ENCODE measurements around the gene FTCDNL1. TPM values are rescaled to one million over a fixed set of nuclear protein-coding genes. Genes with fewer than 3 reads are reported as not detected.

The FTCDNL1 gene
- polyA plus RNA-seq, 1 donor (not counting 4 experiments of a cell fraction or from before 2014, with no cell fraction given) = 0.96 TPM

DNA sequence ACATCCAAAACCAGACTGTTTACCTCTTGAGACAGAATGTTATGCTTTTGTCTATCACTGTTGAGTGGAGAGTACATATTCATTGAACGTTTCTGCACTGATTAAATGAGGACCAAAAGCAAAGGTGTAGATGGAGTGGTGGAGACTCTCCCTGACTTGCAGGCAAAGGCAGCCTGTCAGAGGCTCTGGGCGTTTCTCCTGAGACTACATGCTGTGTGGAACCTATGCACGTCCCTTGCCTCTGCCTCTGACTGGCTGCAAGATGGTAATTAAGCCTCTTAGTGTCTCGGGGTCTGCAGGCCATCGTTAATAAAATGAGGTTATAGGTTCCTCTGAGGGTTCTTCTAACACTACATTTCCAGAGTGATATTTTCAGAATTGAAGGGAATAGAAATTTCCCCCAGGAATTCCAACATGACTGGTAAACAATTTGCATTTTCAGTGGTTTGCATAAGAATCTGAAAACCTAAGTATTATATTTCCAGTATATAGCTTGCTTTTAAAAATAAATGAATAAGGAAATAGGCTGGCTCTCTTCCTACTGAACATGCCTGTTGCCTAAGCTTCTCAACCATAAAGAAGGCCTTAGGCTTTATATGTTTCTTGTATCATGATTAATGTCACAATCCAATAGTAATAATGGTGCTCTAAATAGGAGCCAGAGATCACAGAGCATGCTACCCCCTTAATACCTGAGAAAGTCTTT is 107.4 kb downstream of the FTCDNL1 start:
- TF ChIP-seq, protein P1, sequence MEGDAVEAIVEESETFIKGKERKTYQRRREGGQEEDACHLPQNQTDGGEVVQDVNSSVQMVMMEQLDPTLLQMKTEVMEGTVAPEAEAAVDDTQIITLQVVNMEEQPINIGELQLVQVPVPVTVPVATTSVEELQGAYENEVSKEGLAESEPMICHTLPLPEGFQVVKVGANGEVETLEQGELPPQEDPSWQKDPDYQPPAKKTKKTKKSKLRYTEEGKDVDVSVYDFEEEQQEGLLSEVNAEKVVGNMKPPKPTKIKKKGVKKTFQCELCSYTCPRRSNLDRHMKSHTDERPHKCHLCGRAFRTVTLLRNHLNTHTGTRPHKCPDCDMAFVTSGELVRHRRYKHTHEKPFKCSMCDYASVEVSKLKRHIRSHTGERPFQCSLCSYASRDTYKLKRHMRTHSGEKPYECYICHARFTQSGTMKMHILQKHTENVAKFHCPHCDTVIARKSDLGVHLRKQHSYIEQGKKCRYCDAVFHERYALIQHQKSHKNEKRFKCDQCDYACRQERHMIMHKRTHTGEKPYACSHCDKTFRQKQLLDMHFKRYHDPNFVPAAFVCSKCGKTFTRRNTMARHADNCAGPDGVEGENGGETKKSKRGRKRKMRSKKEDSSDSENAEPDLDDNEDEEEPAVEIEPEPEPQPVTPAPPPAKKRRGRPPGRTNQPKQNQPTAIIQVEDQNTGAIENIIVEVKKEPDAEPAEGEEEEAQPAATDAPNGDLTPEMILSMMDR (optimal IDR thresholded peaks at IDR 0.05 in 1 of 3, IDR thresholded peaks at IDR 0.05 in 1 of 3, conservative IDR thresholded peaks at IDR 0.05 in 1 of 3; ENCODE audit: extremely low read depth in 1 of 3, insufficient read depth in 2 of 3, low read length in 3 of 3) = no peak
- TF ChIP-seq EZH2 (IDR thresholded peaks at IDR 0.05; ENCODE audit: low read length) = no peak
- Histone ChIP-seq H2AFZ (ENCODE audit: control insufficient read depth, low read length) (no peak overlapping the region), H4K20me1 (ENCODE audit: control insufficient read depth, extremely low read depth, insufficient read depth, low read length) (no peaks in the 10 kb centered on the region), H3K4me3 (ENCODE audit: control insufficient read depth in 2 of 3, extremely low read depth in 1 of 3, insufficient read depth in 2 of 3, low read depth in 1 of 3, low read length in 3 of 3) (no peak overlapping the region), H3K27me3 (ENCODE audit: control insufficient read depth, extremely low read depth, insufficient read depth, low read length) (no peaks in the 10 kb centered on the region), H3K9me1 (ENCODE audit: control insufficient read depth, extremely low read depth, insufficient read depth, low read length) (no peaks in the 10 kb centered on the region), H3K9me3 (ENCODE audit: control insufficient read depth, low read depth, low read length) (no peaks in the 10 kb centered on the region), H3K9ac (ENCODE audit: control insufficient read depth, extremely low read depth, insufficient read depth, low read length) (no peak overlapping the region), H3K27ac (ENCODE audit: control insufficient read depth, insufficient read depth, low read length) (no peak overlapping the region), H3K4me1 (ENCODE audit: control insufficient read depth, extremely low read depth, insufficient read depth, low read length) (no peaks in the 10 kb centered on the region), H3K4me2 (ENCODE audit: control insufficient read depth, extremely low read depth, insufficient read depth, low read depth, low read length) (no peak overlapping the region), H3K36me3 (ENCODE audit: control insufficient read depth in 2 of 2, extremely low read depth in 1 of 2, insufficient read depth in 2 of 2, low read length in 2 of 2) (no peaks in the 10 kb centered on the region), H3K79me2 (ENCODE audit: control insufficient read depth, insufficient read depth, low read length) (no peaks in the 10 kb centered on the region)
- dilution Hi-C loops (cut with MboI; ENCODE audit: extremely low pct_ligation_motif_present, low sequenced_read_pairs) = no loop called here
- DNase-seq (ENCODE audit: low read depth, low spot score) (no peak), FAIRE-seq (no peak)

DNA sequence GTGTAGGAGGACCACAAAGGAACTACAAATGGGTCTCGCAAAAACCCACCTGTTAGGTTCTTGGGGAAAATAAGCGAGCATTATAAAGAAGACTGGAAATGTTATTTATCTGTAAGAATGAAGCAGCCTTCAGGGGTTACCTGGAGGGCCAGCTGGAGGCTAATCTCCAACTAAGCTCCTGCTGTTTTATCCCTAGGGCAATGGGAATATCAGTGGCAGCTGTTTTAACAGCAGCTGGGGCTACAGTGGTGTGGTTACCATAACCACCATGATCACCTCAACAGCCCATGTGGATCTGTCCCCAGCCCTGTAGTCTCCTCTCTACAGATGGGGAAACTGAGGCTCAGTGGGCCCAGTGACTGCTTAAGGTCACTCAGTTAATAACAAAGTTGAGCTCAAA is 108.1 kb downstream of the FTCDNL1 start:
- dilution Hi-C loops (cut with MboI; ENCODE audit: extremely low pct_ligation_motif_present, low sequenced_read_pairs) = no loop called here
- no peak for TF ChIP-seq EZH2 (IDR thresholded peaks at IDR 0.05; ENCODE audit: low read length)
- TF ChIP-seq, protein P1 (optimal IDR thresholded peaks at IDR 0.05 in 1 of 3, IDR thresholded peaks at IDR 0.05 in 1 of 3, conservative IDR thresholded peaks at IDR 0.05 in 1 of 3; ENCODE audit: extremely low read depth in 1 of 3, insufficient read depth in 2 of 3, low read length in 3 of 3) = no peak

More for the DNA sequence above, 108.1 kb downstream of the FTCDNL1 start:
- H3K27ac ChIP-seq (ENCODE audit: control insufficient read depth, insufficient read depth, low read length) = no peak overlapping the region
- FAIRE-seq (no peak), DNase-seq (ENCODE audit: low read depth, low spot score) (no peak)
- H3K4me3 ChIP-seq (ENCODE audit: control insufficient read depth in 2 of 3, extremely low read depth in 1 of 3, insufficient read depth in 2 of 3, low read depth in 1 of 3, low read length in 3 of 3) = no peak overlapping the region
- H4K20me1 ChIP-seq (ENCODE audit: control insufficient read depth, extremely low read depth, insufficient read depth, low read length) = no peaks in the 10 kb centered on the region
- H3K27me3 ChIP-seq (ENCODE audit: control insufficient read depth, extremely low read depth, insufficient read depth, low read length) = no peaks in the 10 kb centered on the region
- no peaks in the 10 kb centered on the region for H3K36me3 ChIP-seq (ENCODE audit: control insufficient read depth in 2 of 2, extremely low read depth in 1 of 2, insufficient read depth in 2 of 2, low read length in 2 of 2)
- H2AFZ ChIP-seq (ENCODE audit: control insufficient read depth, low read length) = no peak overlapping the region
- H3K79me2 ChIP-seq (ENCODE audit: control insufficient read depth, insufficient read depth, low read length) = no peaks in the 10 kb centered on the region
- no peak overlapping the region for H3K4me2 ChIP-seq (ENCODE audit: control insufficient read depth, extremely low read depth, insufficient read depth, low read depth, low read length)
- no peaks in the 10 kb centered on the region for H3K9me3 ChIP-seq (ENCODE audit: control insufficient read depth, low read depth, low read length)
- H3K9ac ChIP-seq (ENCODE audit: control insufficient read depth, extremely low read depth, insufficient read depth, low read length) = no peak overlapping the region
- H3K9me1 ChIP-seq (ENCODE audit: control insufficient read depth, extremely low read depth, insufficient read depth, low read length) = no peaks in the 10 kb centered on the region
- H3K4me1 ChIP-seq (ENCODE audit: control insufficient read depth, extremely low read depth, insufficient read depth, low read length) = no peaks in the 10 kb centered on the region
